GM18873 (cell line): ENCODE results near the gene BCL2L14.
A peak's percentile ranks its signal among the peaks of the same experiment; 100 is the strongest.

Experiments
- ATAC-seq: cut with Tn5 transposase; IDR thresholded peaks from one replicate; pipeline ENCODE4 v1.9.1; 2021; ENCODE audit warnings: mild to moderate bottlenecking, moderate library complexity, moderate number of reproducible peaks; ENCODE audit not compliant: unreplicated experiment, low FRiP score

BCL2L14 gene, protein sequence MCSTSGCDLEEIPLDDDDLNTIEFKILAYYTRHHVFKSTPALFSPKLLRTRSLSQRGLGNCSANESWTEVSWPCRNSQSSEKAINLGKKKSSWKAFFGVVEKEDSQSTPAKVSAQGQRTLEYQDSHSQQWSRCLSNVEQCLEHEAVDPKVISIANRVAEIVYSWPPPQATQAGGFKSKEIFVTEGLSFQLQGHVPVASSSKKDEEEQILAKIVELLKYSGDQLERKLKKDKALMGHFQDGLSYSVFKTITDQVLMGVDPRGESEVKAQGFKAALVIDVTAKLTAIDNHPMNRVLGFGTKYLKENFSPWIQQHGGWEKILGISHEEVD

GRCh38 chr12:12070674-12071656, at the start of gene BCL2L14:
TSS of gene BCL2L14 (plus strand) at chr12:12070939. CDS start at chr12:12079306, 8,367 bp downstream.
- no peak for ATAC-seq

DNA sequence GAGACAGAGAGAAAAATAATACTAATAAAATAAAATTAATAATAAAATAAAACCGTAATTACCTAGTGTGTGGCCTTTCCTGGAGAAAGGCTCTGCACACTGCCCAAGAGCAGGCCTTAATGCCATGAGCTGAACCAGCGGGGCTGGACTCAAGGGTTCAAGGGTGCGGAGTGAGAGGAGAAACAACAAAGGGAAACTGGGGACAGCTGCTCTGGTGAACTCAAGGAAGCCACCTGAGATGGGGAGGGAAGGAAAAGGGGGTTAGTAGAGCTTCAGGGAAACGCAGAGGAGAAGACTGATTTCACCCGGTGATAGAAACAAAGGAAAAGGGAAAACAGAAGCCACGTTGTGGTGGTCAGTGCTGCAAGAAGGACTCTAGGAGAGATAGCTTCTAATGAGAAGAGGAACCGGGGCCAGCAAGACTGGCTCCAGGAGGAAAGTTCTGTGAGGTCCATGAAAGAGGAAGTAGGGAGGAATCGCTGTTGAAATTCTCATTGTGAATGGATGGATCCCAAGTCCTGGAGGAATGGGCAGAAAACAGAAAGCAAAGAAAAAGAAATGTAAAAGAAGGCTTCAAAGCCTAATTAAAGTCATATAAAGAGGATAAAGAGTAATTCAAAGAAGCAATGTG, 48.3 kb upstream of the BCL2L14 start:
- no peak for ATAC-seq

DNA sequence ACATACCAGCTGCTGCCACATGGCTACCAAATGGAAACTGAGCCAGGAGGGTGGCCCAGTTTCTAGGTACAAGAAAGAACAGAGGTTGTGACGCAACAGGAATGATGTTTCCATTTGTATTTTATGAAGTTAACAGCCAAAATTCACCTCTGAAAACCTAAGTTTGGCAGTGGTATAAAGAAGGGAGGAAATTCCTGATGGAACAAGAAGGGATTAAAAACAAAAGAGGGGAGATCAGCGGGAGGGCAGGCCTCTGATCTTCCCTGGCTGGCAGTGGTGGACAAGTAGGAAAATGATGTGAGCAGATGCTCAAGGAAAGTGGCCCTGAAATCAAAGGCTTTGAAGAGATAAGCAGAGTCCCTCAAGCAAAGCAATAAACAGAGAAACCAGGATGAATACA, 47.3 kb upstream of the BCL2L14 start:
- no peak for ATAC-seq

DNA sequence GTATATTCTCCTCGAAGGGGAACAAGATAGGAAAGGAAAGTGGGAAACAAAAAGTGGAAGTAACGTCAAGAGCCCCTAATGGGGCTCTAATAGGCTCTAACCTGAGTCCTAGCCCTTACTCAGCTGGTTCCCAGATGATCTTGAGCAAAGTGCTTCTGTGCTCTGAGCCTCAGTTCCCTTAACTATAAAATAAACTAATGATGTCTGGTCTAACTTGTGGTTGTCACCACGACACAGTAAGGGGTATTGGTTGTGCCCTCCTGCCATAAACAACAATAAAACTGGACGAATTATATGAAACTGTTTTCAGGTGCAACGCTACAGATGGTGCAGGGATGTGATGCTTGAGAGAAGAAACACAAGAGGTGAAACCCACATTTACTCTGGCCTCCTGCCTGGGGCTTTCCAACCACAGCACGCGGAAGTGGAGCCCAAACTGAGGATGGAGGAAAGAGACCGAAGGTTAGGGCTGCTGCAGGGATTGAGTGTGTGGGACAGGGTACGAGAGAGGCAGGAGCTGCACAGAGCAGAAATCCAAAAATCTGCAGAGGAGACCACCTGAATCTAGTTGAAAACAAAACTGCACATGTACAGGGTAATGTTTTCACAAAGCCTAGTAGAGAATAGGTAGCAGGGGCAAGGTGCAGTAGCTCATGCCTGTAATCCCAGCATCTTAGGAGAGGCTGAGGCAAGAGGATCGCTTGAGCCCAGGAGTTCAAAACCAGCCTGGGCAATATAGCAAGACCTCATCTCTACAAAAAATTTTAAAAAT, 45.6 kb upstream of the BCL2L14 start:
- peak; percentile 88 for ATAC-seq

DNA sequence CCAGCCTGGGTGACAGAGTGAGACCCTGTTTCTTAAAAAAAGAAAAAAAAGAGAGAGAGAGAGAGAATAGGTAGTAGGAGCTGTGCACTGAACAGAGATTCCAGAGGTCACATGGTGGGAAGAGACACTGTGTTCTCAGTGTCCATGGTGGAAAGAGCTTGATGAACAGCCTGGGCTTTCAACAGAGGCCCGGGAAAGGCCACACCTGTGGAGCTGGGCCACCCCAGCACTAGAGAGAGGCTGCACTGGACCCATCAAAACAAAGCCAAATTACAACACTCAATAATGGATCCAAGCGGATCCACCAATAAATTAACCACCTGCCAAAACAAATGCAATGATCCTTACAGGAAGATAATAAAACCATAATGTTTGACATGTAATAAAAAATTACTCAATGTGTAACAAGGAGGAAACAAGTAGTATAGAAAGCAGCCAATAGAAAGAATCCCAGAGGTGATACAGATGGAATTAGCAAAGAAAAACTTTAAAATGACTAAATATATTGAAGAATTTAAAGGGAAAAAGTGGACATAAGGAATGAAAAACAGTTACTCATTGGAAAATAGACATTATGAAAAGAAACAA, 44.8 kb upstream of the BCL2L14 start:
- no peak for ATAC-seq

DNA sequence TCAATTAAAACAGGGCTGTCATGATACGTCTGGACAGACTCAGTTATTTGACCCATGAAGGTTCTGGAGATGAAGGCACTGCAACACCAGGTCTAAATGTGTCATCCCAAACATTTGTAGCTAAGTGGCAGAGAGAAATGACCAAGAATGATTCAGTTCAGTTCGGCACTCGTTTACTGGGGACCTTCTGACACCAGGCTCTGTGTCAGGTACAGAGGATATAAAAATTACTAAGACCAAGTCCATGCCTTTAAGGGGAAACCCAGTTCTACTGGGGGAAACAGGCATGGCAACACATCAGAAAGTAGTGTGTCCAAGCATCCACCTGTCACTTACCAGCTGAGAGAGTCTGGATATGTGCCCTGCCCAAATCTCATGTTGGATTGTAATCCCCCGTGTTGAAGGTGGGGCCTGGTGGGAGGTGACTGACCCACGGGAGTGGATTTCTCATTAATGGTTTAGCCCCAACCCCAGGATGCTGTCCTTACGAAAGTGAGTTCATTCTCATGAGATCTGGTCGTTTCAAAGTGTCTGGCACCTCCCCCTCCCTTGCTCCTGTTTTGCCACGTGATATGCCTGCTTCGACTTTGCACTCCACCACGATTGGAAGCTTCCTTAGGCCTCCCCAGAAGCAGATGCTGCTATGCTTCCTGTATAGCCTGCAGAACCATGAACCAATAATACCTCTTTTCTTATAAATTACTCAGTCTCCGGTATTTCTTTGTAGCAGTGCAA, 41.9 kb upstream of the BCL2L14 start:
- no peak for ATAC-seq

DNA sequence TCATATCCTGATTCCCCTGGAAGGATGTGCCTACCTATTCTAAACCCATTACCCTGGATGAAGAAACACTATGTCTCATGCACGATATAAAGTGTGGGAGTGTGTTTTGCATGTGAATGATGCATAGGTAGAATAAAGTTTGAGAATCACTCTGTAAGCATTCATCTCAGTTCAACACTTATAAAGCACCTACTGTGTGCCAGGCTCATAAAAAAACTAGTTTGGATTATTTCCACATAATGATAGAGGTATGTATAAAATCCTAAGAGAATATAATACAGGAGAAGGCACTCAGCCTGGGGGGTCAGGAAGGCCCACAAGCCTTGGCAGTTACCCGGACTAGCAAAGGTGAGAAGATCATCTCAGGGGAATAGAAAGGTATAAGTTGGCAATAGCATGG, 41.1 kb upstream of the BCL2L14 start:
- no peak for ATAC-seq

DNA sequence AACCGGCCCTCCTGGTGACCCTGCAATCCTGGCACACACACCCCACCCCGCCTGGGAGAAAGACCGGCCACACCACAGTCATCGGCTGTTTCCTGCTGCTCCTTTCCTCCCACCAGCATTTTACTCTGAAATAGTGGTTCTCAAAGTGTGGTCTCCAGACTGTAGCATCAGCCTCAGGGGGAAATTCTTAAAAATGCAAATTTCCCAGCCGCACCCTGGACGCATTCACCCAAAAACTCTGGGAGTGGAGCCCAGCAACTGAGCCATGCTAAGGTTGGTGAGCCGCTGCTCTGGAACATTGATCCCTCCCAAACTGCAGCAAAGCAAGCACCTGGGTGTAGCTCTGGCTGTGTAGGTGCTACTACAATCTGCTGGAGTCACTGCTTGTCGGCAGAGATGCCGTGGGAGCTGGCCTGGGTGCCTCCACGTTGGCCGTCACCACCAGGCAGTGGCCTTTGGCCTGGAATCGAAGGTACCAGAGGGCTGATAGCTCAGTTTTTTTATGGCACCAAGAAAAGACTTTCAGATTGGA, 38.4 kb upstream of the BCL2L14 start:
- no peak for ATAC-seq

DNA sequence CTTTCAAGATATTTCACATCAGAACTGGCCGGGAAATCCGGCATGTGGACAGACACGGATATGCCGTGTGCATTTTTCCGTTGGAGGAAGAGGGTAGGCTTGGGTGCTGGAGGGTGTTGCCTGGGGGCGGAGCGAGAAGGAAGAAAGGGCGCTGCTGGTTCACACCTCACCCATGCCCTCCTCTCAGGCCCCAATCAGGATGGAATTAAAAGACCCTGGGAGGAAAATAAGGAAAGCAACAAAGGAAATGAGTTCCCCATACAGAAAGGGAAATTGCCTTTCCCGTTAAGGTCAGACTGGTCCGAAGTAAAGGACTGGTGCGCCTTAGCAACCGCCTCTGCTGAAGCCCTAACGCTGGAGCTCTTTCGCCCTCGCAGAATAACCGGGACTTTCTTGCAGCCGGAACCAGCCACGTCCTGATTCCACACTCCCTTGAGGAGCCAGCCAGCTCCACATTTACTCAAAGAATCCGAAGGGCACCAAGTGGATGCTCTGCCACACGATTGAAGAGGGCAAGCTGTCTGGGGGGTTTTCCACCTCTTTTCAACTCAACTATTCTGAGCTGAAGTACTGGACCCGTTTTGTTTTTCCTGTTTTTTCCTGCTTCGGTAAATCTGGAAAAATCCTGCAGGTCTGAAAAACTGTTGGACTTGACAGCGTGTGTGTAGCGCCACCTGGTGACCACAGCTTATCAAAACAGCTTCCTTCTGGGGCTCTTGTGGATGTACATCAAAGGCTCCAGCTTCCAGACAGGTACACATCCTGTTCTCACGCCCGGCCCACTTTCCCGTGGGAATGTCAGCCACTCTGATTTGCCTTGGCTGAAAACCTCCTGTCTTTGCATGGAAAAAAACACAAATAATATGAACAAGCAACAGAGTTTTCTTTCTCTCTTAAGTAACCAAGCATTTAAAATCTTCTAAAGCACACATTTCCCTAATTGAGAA, 37.6 kb upstream of the BCL2L14 start:
- ATAC-seq, result no peak

- no peak for ATAC-seq
Measured at GRCh38 chr12:12033824-12034223, 36.9 kb upstream of the BCL2L14 start.

DNA sequence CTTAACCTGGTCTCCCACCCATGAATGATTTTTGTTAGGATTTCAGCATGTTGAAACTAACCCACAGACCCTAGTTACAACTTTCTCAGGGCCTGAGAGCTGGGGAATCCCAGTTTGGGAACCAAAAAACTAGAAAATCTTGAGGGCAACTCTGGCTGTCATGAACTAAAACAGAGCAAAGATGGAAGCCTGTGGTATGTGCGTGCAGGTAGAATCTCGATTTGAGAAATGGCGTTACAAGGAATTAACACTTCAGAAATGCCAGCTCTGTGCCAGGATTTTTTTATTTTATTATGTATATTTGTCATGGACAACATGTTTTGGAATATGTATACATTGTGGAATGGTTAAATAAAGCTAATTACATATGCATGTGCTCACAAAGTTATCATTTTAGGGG, 36.4 kb upstream of the BCL2L14 start:
- ATAC-seq, result no peak

GRCh38 chr12:12035229-12035628, 35.5 kb upstream of the BCL2L14 start:
- no peak for ATAC-seq

- no peak for ATAC-seq
Measured at GRCh38 chr12:12036901-12037300, 33.8 kb upstream of the BCL2L14 start.

DNA sequence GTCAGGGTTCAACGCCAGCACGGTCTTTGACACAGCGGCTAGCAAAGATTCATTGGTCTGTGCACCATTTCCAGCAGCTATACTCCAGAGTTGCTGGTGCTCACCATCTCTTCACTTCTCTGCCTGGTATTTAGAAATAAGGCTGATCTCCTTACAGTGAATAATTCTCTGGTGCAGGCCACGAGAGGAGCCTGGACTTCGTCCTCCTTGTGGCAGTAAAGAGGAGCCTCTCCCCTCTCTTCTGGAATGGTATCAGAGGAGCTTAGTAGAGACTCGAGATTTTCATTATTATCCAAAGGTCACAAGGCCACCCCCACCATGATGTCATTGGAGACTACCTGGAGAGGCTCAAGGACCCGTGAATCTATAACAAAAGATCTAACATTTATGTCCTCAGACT, 30.8 kb upstream of the BCL2L14 start:
- ATAC-seq, result no peak

- no peak for ATAC-seq
Measured at GRCh38 chr12:12046401-12046800, 24.3 kb upstream of the BCL2L14 start.

DNA sequence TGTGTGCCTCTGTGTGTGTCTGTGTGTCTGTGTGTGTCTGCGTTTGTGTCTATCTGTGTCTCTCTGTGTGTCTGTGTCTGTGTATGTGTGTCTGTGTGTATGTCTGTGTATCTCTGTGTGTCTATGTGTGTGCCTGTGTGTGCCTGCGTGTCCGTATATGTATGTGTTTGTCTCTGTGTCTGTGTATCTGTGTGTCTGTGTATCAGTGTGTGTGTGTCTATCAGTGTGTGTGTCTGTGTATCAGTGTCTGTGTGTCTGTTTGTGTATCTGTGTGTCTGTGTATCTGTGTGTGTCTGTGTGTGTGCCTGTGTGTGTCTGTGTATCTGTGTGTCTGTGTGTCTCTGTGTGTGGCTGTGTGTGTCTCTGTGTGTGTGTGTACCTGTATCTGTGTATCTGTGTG, 23.1 kb upstream of the BCL2L14 start:
- no peak for ATAC-seq

DNA sequence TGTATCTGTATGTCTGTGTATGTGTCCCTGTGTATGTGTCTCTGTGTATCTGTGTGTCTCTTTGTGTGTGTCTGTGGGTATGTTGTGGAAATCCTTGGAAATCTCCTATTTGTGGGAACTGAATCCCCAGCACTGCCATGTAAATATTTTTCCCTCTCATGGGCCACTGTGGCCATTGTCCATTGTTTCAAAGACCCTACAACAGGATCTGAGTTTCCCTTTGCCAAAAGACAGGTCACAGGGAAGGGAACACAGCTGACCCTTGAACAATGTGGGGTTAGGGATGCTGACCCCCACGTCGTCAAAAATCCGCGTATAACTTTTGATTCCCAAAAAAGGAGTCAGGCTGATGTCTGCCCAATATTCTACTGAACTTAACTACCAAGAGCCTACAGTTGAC, 22.5 kb upstream of the BCL2L14 start:
- no peak for ATAC-seq

DNA sequence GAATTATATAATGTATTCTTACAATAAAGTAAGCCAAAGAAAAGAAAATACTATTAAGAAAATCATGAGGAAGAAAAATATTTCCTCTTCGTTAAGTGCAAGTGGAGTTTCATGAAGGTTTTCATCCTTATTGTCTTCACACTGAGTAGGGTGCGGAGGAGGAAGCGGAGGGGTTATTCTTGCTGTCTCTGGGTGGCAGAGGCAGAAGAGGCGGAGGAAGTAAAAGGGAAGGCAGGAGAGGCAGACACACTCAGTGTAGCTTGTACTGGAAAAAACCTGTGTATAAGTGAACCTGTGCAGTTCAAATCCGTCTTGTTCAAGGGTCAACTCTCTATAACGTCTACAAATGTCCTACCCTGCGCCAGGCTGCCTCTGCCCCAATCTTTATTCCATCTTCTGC, 22.0 kb upstream of the BCL2L14 start:
- ATAC-seq, result no peak
